ENCODE data around the gene RBMS3. TPM values are rescaled to one million over a fixed set of nuclear protein-coding genes. Genes with fewer than 3 reads are reported as not detected.

Gene RBMS3
- total RNA-seq, 4 donors from 2014 or later: 7.3 to 21.8 (median 12.8) TPM

DNA sequence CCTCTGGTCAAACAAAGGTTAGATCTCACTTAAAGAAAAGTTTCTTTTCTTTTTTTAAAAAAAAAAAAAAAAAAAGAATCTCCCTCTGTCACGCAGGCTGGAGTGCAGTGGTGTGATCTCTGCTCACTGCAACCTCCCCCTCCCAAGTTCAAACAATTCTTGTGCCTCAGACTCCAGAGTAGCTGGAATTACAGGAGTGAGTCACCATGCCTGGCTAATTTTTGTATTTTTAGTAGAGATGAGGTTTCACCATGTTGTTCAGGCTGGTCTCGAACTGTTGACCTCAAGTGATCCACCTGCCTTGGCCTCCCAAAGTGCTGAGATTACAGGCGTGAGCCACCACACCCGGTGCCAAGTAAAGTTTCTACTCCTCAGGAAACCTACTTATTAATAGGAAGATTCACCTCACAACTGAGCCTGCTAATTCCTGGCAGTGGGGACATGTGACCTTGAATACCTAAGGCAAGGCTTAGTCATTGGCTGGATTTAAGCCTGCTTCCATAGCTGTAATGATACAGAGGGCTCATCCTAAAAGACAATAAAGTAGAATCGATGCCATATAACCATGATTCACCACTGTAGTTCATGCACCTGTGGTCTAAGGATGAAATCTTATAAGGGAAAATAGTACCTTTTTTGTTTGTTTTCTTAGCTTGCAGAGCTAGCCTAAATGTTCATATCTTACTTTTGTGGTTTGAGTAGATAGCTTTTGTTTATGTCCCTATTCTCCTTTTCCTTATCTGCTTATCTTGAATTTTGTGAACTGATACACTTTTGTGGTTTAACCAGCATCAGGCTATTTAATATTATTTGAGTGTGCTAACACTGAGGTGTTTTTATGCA, 24.8 kb upstream of the RBMS3 start:
- TF ChIP-seq, protein P1, sequence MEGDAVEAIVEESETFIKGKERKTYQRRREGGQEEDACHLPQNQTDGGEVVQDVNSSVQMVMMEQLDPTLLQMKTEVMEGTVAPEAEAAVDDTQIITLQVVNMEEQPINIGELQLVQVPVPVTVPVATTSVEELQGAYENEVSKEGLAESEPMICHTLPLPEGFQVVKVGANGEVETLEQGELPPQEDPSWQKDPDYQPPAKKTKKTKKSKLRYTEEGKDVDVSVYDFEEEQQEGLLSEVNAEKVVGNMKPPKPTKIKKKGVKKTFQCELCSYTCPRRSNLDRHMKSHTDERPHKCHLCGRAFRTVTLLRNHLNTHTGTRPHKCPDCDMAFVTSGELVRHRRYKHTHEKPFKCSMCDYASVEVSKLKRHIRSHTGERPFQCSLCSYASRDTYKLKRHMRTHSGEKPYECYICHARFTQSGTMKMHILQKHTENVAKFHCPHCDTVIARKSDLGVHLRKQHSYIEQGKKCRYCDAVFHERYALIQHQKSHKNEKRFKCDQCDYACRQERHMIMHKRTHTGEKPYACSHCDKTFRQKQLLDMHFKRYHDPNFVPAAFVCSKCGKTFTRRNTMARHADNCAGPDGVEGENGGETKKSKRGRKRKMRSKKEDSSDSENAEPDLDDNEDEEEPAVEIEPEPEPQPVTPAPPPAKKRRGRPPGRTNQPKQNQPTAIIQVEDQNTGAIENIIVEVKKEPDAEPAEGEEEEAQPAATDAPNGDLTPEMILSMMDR (IDR thresholded peaks at IDR 0.05): no peak
- TF ChIP-seq POLR2A (IDR thresholded peaks at IDR 0.05): no peak
- intact Hi-C loops (cut with DNase I; ENCODE audit: low total_unique reads): no loop called here
- 86 to 87% methylated on average over 5 of the region's 5 CpGs for WGBS, 2 donors

DNA sequence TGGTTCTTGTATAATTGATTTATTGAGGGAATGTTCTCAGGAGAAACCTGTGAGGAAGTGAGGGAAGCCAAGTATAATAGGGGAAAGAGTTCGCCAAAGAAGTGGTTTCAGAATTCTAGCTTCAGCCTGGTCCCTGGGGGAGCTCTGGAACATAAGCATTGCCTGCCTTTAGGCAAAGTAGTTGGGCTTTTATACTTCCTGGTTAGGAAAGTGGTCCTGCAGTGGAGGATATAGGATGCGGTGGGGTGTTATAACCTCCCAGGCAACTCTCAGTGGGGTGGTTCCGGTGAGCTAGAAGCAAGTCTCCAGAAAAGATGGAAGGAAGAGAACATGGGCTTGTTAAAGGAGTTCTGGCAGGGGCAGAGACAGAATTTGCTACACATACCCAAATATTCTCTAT, 22.7 kb upstream of the RBMS3 start:
- 94% methylated on average over 3 of the region's 3 CpGs for WGBS, 2 donors
- TF ChIP-seq, protein P1 (IDR thresholded peaks at IDR 0.05): no peak
- TF ChIP-seq POLR2A (IDR thresholded peaks at IDR 0.05): no peak
- H3K4me3 ChIP-seq (ENCODE audit: low read depth, poor library complexity, severe bottlenecking): no peak overlapping the region
- intact Hi-C loops (cut with DNase I; ENCODE audit: low total_unique reads): no loop called here
- no peak for DNase-seq (ENCODE audit: low spot score in 2 of 2)

More for the DNA sequence above, 24.8 kb upstream of the RBMS3 start:
- DNase-seq (ENCODE audit: low spot score in 2 of 2): no peak
- no peak overlapping the region for H3K4me3 ChIP-seq (ENCODE audit: low read depth, poor library complexity, severe bottlenecking)

DNA sequence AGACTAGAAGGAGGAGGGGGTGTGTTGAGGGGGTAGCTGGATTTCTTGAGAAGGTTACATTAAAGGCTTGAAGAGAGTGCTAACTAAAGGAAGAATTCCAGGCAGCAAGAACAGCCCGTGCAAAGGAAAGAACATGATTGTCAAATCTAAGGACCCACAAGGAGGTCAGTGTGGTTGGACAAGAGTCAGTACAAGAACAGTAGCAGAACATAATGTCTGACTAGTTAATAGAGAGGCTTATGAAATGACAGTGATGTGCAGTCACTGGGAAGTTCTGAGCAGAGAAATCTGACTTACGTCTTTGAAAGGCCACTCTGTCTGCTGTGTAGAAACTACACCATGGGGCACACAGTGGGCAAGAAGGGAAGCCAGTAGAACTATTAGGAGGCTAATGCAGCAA, 19.8 kb upstream of the RBMS3 start:
- no peak for TF ChIP-seq POLR2A (IDR thresholded peaks at IDR 0.05)
- TF ChIP-seq, protein P1 (IDR thresholded peaks at IDR 0.05): no peak
- WGBS, 2 donors: 87 to 92% methylated on average over 2 of the region's 2 CpGs
- H3K4me3 ChIP-seq (ENCODE audit: low read depth, poor library complexity, severe bottlenecking): no peak overlapping the region
- intact Hi-C loops (cut with DNase I; ENCODE audit: low total_unique reads): no loop called here
- DNase-seq (ENCODE audit: low spot score in 2 of 2): no peak

DNA sequence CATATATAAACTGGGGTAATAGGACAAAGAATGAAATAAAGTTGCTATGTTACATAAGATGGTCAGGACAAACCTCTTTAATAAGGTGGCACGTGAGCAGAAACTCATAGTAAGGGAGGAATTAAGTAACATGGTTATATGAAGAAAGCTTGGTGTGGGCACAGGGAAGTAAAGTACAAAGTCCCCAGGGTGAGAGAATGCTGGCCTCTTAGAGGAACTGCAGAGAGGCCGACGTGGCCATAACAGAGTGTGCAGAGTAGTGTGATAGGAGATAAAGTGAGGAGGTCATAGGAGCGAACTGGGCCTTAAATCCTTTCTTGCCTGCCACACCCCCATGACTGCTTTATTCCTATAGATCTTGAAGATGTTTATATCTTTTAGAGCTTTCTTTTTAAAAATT, 17.4 kb upstream of the RBMS3 start:
- DNase-seq (ENCODE audit: low spot score in 2 of 2): no peak
- no peak for TF ChIP-seq POLR2A (IDR thresholded peaks at IDR 0.05)
- TF ChIP-seq, protein P1 (IDR thresholded peaks at IDR 0.05): no peak
- no peak overlapping the region for H3K4me3 ChIP-seq (ENCODE audit: low read depth, poor library complexity, severe bottlenecking)
- intact Hi-C loops (cut with DNase I; ENCODE audit: low total_unique reads): no loop called here
- WGBS, 2 donors: 93 to 97% methylated on average over 4 of the region's 4 CpGs

DNA sequence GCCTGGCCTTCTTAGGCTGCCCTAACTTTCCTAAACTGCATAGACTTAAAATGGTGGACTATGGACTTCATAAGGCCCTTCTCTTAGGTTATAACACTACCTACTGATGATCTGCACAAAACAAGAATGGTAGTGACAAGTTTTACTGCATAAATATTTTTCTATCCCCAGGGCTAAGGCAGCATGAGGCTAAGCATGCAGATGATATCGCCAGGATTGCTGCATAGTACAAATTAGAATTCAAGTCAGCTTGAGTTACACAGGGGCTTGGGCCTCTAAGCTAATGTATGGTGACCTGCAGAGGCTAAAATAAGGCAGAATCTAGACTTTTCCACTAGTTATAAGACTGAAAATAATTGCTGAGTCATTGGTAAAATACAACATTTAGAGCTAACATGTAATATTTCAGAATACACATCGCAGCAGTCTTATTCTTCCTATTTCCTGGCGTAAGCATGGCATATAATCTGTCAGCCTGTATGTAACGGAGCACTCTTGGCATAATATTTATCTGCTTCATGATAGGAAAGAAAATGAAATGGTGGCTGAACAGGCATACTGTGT, 15.3 kb upstream of the RBMS3 start:
- intact Hi-C loops (cut with DNase I; ENCODE audit: low total_unique reads): no loop called here
- no peak overlapping the region for H3K4me3 ChIP-seq (ENCODE audit: low read depth, poor library complexity, severe bottlenecking)
- WGBS, 2 donors: 93 to 94% methylated on average over 4 of the region's 4 CpGs
- no peak for DNase-seq (ENCODE audit: low spot score in 2 of 2)
- no peak for TF ChIP-seq POLR2A (IDR thresholded peaks at IDR 0.05)
- TF ChIP-seq, protein P1 (IDR thresholded peaks at IDR 0.05): no peak
